GM12873 (cell line): ENCODE measurements around the gene MAPK14.

Experiments used
- CTCF ChIP-seq: IDR thresholded peaks from 2 replicates; pipeline ENCODE4 v1.5.1; 2012; ENCODE audit warnings: low read depth, mild to moderate bottlenecking, moderate library complexity, low read length, control low read depth; ENCODE audit not compliant: insufficient read depth; ENCODE audit errors: missing control alignments

MAPK14 gene

GRCh38 chr6:36138667-36139066 lies 111.1 kb downstream of the MAPK14 start:
- no peak for TF ChIP-seq CTCF

DNA sequence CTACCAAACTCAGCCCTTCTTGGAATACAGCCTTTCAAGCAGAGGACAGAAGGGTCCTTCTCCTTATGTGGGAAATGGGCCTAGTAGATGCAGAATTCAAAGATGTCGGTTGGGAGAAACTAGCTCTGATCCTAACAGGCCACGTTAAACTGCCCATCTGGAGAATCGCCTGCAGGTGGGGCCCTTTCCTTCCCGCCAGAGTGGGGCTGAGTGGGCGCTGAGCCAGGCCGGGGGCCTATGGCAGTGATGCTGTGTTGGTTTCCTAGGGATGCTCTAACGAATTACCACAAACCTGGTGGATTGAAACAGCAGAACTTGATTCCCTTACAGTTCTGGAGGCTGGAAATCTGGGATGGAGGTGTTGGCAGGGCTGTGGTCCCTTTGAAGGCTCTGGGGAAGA lies 111.8 kb downstream of the MAPK14 start:
- TF ChIP-seq CTCF = peak; percentile 40

GRCh38 chr6:36139991-36140710 lies 112.5 kb downstream of the MAPK14 start:
- TF ChIP-seq CTCF = no peak

GRCh38 chr6:36141091-36141490 lies 113.5 kb downstream of the MAPK14 start:
- no peak for TF ChIP-seq CTCF

DNA sequence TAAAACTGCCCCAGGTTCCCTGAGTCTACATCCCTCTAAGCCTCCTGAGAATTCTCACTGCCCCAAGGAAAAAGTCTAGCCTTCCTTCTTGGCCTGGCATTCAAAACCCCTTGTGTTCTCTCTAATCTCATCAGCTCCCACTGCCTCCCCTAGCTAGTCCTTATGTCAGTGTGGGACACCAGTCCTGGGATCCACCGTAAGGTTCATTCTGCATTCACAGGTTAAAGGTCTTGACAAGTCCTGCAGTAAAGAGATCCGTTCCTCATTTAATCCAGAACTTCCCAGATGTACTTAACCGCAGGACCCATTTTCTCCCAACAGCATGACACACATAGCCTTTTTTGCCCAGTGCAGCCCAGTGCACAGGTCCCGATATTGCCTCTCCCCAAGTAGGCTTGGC lies 114.4 kb downstream of the MAPK14 start:
- no peak for TF ChIP-seq CTCF

- TF ChIP-seq CTCF = no peak
Observed at GRCh38 chr6:36142971-36143838, 115.6 kb downstream of the MAPK14 start.

- TF ChIP-seq CTCF = no peak
Observed at GRCh38 chr6:36145495-36145894, 117.9 kb downstream of the MAPK14 start.
